GM18951 (cell line): ENCODE data around the gene SMCR8.
A peak's percentile ranks its signal among the peaks of the same experiment; 100 is the strongest.
"Not testable (repeated sequence)": the region's sequence is repeated elsewhere in the genome, so short reads cannot be mapped to it uniquely, and the experiment has no call there.

Experiments used
- POLR2A ChIP-seq: IDR thresholded peaks from 4 replicates; pipeline ENCODE4 v1.6.1; 2011; ENCODE audit warnings: mild to moderate bottlenecking; ENCODE audit not compliant: insufficient read length, insufficient read depth; ENCODE audit errors: extremely low read depth
- in situ Hi-C: fragments of 300-500 bp; cut with MboI; formaldehyde crosslinking; loops from one replicate; pipeline ENCODE4 v1.12.0; 2022; ENCODE audit warnings: low sequenced_read_pairs, mixed read lengths, inconsistent platforms; ENCODE audit not compliant: unreplicated experiment

Gene SMCR8

GRCh38 chr17:18314731-18315561 is at the start of gene SMCR8, which contains the start of gene TOP3A:
SMCR8 (plus strand) TSS chr17:18315293; CDS start chr17:18315790, 497 bp downstream.
TOP3A (minus strand) TSS chr17:18314994; CDS start chr17:18314778, 216 bp downstream.
- TF ChIP-seq POLR2A, result peak; percentile 79
- in situ Hi-C loops, result no loop called here

GRCh38 chr17:18267366-18267765 is 47.7 kb upstream of the SMCR8 start:
- TF ChIP-seq POLR2A, result no peak
- in situ Hi-C loops, result no loop called here

- TF ChIP-seq POLR2A, result no peak
- in situ Hi-C loops, result no loop called here
Measured at GRCh38 chr17:18267927-18268711, 47.0 kb upstream of the SMCR8 start.

DNA sequence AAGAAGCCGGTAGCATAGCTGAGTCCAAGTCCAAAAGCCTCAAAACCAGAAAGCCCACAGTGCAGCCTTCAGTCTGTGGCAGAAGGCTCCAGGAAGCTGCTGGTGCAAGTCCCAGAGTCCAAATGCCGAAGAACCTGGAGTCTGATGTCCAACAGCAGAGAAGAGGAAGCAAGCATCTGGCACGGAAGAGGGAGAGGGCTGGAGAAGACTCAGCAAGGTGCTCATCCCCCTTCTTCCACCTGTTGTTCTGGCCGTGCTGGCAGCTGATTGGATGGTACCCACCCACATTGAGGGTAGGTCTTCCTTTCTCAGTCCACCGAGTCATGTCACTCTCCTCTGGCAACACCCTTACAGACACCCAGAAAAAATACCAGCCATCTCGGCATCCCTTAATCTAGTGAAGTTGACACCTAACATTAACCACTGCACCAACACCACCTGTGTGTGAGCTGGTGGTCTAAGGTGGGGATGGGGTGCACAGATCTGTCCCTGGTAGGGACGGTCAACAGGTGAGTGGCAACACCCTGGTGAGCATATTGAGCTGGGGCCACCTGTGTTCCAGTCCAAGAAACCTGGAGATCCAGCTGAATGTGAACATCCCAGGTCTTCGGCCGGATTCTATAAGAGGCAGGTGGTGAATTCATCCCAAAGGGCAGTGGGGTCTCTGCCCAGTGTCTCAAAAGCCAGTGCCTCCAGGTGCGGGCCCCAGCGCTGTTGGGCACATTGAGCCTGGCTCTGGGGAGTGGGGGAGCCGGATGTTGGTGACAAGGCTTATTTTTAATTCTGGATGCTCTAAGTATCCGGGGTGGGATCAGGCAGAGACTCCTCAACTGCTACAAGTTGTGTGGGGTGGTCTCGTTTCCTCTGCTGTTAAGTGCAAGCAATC is 44.8 kb upstream of the SMCR8 start:
- TF ChIP-seq POLR2A, result no peak
- in situ Hi-C loops, result no loop called here

DNA sequence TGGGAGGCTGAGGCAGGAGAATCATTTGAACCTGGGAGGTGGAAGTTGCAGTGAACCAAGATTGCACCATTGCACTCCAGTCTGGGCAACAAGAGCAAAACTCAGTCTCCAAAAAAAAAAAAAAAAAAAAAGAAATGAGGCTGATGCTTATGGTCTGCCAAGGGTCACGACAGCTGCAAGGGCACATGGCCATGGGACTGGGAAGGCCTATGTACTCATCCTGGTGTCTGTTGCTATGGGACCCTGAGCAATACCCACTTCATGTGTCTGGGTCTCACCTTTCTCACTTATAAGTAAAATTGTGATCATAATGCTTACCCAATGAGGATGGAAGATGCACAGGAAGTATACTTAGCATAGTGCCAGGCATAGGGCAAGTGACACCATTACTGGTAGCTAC is 38.0 kb upstream of the SMCR8 start:
- TF ChIP-seq POLR2A, result no peak
- in situ Hi-C loops, result no loop called here

- in situ Hi-C loops, result no loop called here
- no peak for TF ChIP-seq POLR2A
Measured at GRCh38 chr17:18278867-18279266, 36.2 kb upstream of the SMCR8 start.

GRCh38 chr17:18280249-18280648 is 34.8 kb upstream of the SMCR8 start:
- in situ Hi-C loops, result no loop called here
- no peak for TF ChIP-seq POLR2A

GRCh38 chr17:18280766-18281371 is 34.2 kb upstream of the SMCR8 start:
- in situ Hi-C loops, result no loop called here
- TF ChIP-seq POLR2A, result no peak

GRCh38 chr17:18281788-18282187 is 33.3 kb upstream of the SMCR8 start:
- in situ Hi-C loops, result no loop called here
- no peak for TF ChIP-seq POLR2A

- in situ Hi-C loops, result no loop called here
- no peak for TF ChIP-seq POLR2A
Measured at GRCh38 chr17:18285296-18285695, 29.8 kb upstream of the SMCR8 start.

GRCh38 chr17:18291718-18292540 is 23.2 kb upstream of the SMCR8 start:
- in situ Hi-C loops, result no loop called here
- no peak for TF ChIP-seq POLR2A

GRCh38 chr17:18298061-18298460 is 17.0 kb upstream of the SMCR8 start:
- in situ Hi-C loops, result not testable (repeated sequence)
